HL-60 (cell line): ENCODE results near the gene THBS3.
A peak's percentile ranks its signal among the peaks of the same experiment; 100 is the strongest.

Experiments used
- CTCF ChIP-seq: IDR thresholded peaks from one replicate; pipeline ENCODE4 v1.5.1; 2011; ENCODE audit warnings: low read length, control low read depth, inconsistent platforms; ENCODE audit not compliant: insufficient read depth
- GABPA ChIP-seq: IDR thresholded peaks from 2 replicates; pipeline ENCODE4 v1.6.1; 2012; ENCODE audit warnings: low read depth
- POLR2AphosphoS5 ChIP-seq: IDR thresholded peaks from 2 replicates; pipeline ENCODE4 v1.6.1; 2012; ENCODE audit warnings: low read depth
- REST ChIP-seq: IDR thresholded peaks from 2 replicates; pipeline ENCODE4 v1.6.1; 2012; ENCODE audit warnings: low read depth; ENCODE audit not compliant: insufficient replicate concordance
- SPI1 ChIP-seq: IDR thresholded peaks from 2 replicates; pipeline ENCODE4 v1.6.1; 2012; ENCODE audit warnings: low read depth, mild to moderate bottlenecking, borderline replicate concordance

- peak; percentile 23 for TF ChIP-seq CTCF
- TF ChIP-seq REST, result peak; percentile 54
- TF ChIP-seq POLR2AphosphoS5, result peak; percentile 90
- TF ChIP-seq SPI1, result no peak
- TF ChIP-seq GABPA, result no peak
Measured at GRCh38 chr1:155244368-155245162, 36.9 kb upstream of the THBS3 start.
